DOHH2 (cell line): ENCODE data around the gene AJAP1.

Experiments
- H3F3A ChIP-seq: fragments of 200-600 bp; sonication (generic), shearing (Covaris generic); 2 replicates; pipeline ENCODE4 v1.6.0; 2016; ENCODE audit warnings: antibody characterized with exemption, mild to moderate bottlenecking; ENCODE audit not compliant: control insufficient read depth, insufficient read depth
- H3K27ac ChIP-seq: fragments of 200-600 bp; sonication (generic); 2 replicates; pipeline ENCODE4 v1.5.1; 2014; ENCODE audit warnings: low read depth, mild to moderate bottlenecking, low read length, moderate library complexity
- H3K27me3 ChIP-seq: fragments of 200-600 bp; sonication (generic); 2 replicates; pipeline ENCODE4 v1.6.1; 2014; ENCODE audit warnings: mild to moderate bottlenecking, low read length, mixed read lengths; ENCODE audit not compliant: control insufficient read depth
- H3K36me3 ChIP-seq: fragments of 200-600 bp; sonication (generic); 2 replicates; pipeline ENCODE4 v1.6.1; 2014; ENCODE audit warnings: mild to moderate bottlenecking, low read length, moderate library complexity, mixed read lengths; ENCODE audit not compliant: control insufficient read depth
- H3K4me1 ChIP-seq: fragments of 200-600 bp; sonication (generic); 2 replicates; pipeline ENCODE4 v1.6.1; 2014; ENCODE audit warnings: mild to moderate bottlenecking, low read length, mixed read lengths; ENCODE audit not compliant: control insufficient read depth
- H3K4me2 ChIP-seq: fragments of 200-600 bp; sonication (generic); 2 replicates; pipeline ENCODE4 v1.6.0; 2014; ENCODE audit warnings: mild to moderate bottlenecking, low read length, moderate library complexity
- H3K4me3 ChIP-seq: fragments of 200-600 bp; sonication (generic); 2 replicates; pipeline ENCODE4 v1.5.1; 2014; ENCODE audit warnings: mild to moderate bottlenecking, low read length, mixed read lengths
- H3K79me2 ChIP-seq: fragments of 200-600 bp; sonication (generic); 2 replicates; pipeline ENCODE4 v1.6.1; 2014; ENCODE audit warnings: mild to moderate bottlenecking, low read length, mixed read lengths; ENCODE audit not compliant: control insufficient read depth
- H3K9me2 ChIP-seq: fragments of 200-600 bp; sonication (generic); replicated peaks from 2 replicates; pipeline ENCODE4 v1.6.1; 2014; ENCODE audit warnings: mild to moderate bottlenecking, low read length, mixed read lengths; ENCODE audit not compliant: control insufficient read depth
- H3K9me3 ChIP-seq: fragments of 200-600 bp; sonication (generic); 2 replicates; pipeline ENCODE4 v1.6.1; 2014; ENCODE audit warnings: antibody characterized with exemption, low read length, mixed read lengths; ENCODE audit not compliant: control insufficient read depth, insufficient read depth
- H4K20me1 ChIP-seq: fragments of 200-600 bp; sonication (generic); 2 replicates; pipeline ENCODE4 v1.6.0; 2014; ENCODE audit warnings: low read depth, mild to moderate bottlenecking, antibody characterized with exemption, low read length, moderate library complexity; ENCODE audit not compliant: control insufficient read depth, insufficient read depth
- CTCF ChIP-seq: fragments of 200-600 bp; sonication (generic); IDR thresholded peaks from one replicate; pipeline ENCODE4 v1.5.1; 2014; ENCODE audit warnings: antibody characterized with exemption, mild to moderate bottlenecking, low read depth, low read length; ENCODE audit not compliant: poor library complexity, severe bottlenecking
- EZH2phosphoT487 ChIP-seq: fragments of 200-600 bp; sonication (generic); IDR thresholded peaks from 2 replicates; pipeline ENCODE4 v1.6.1; 2017; ENCODE audit warnings: borderline replicate concordance, mild to moderate bottlenecking, antibody characterized with exemption, low read length, moderate library complexity, mixed read lengths

AJAP1 gene

GRCh38 chr1:4693891-4694290, 39.5 kb downstream of the AJAP1 start:
- Histone ChIP-seq H3K36me3 (no peaks in the 10 kb centered on the region), H4K20me1 (no peaks in the 10 kb centered on the region), H3K27me3 (no peaks in the 10 kb centered on the region), H3K9me3 (no peaks in the 10 kb centered on the region), H3K9me2 (no peaks in the 10 kb centered on the region), H3K27ac (no peak overlapping the region), H3K4me3 (no peak overlapping the region), H3K4me1 (no peaks in the 10 kb centered on the region), H3F3A (no peaks in the 10 kb centered on the region), H3K4me2 (no peak overlapping the region), H3K79me2 (no peaks in the 10 kb centered on the region)
- no peak for TF ChIP-seq EZH2phosphoT487
- no peak for TF ChIP-seq CTCF

DNA sequence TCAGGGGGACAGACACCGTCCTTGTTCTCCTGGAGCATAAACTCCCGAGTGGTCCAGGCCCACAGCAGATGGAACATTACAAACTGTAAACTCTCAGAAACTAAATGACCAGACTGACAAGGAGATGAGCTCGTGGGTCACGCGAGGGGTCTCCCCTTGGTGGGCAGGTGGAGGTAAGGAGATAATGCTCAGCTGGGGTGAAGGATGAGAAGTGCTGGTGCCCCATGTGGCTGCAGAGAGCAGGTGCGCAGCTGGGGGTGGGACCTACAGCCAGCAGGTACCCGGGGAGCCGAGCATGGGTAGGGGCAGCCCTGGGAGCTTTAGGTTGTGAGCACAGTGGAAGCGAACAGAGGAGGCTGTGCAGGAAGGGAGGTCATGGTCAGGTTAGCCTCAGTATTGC, 40.1 kb downstream of the AJAP1 start:
- H3F3A ChIP-seq, result no peaks in the 10 kb centered on the region
- H3K36me3 ChIP-seq, result no peaks in the 10 kb centered on the region
- no peaks in the 10 kb centered on the region for H3K9me3 ChIP-seq

DNA sequence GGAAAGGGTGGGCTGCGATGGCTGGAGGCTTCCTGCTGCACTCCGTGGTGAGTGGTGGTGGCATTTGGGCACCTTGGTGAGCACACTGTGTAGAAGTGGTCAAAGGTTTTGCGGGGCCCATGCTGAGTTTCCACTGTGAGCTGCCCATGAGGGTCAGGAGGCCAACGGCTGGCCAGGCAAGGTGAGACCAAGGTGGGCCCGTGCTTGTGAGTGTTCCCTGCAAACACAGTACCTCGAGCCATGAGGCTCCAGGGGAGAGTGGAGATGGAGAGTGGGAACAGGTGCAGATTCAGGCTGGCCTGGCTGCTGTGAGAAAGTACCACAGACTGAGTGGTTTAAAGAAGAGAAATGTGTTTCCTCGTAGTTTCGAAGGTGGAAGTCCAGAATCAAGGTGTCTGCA, 40.8 kb downstream of the AJAP1 start:
- H4K20me1 ChIP-seq, result no peaks in the 10 kb centered on the region
- no peaks in the 10 kb centered on the region for H3K4me1 ChIP-seq
- H3K9me3 ChIP-seq, result no peaks in the 10 kb centered on the region
- H3F3A ChIP-seq, result no peaks in the 10 kb centered on the region
- H3K36me3 ChIP-seq, result no peaks in the 10 kb centered on the region
- no peaks in the 10 kb centered on the region for H3K9me2 ChIP-seq
- no peak overlapping the region for H3K4me3 ChIP-seq
- no peak overlapping the region for H3K4me2 ChIP-seq
- TF ChIP-seq CTCF, result no peak
- TF ChIP-seq EZH2phosphoT487, result no peak
- H3K27ac ChIP-seq, result no peak overlapping the region
- H3K27me3 ChIP-seq, result no peaks in the 10 kb centered on the region
- H3K79me2 ChIP-seq, result no peaks in the 10 kb centered on the region

More for the DNA sequence above, 40.1 kb downstream of the AJAP1 start:
- Histone ChIP-seq H3K4me3 (no peak overlapping the region), H4K20me1 (no peaks in the 10 kb centered on the region), H3K4me1 (no peaks in the 10 kb centered on the region), H3K9me2 (no peaks in the 10 kb centered on the region), H3K27me3 (no peaks in the 10 kb centered on the region), H3K79me2 (no peaks in the 10 kb centered on the region), H3K27ac (no peak overlapping the region), H3K4me2 (no peak overlapping the region)
- TF ChIP-seq CTCF (peak; percentile 31), EZH2phosphoT487 (no peak)
